Suprapubic skin (tissue), 4 donors: ENCODE results near the gene PRR7.

ENCODE experiments used
- POLR2A ChIP-seq, 2 donors: fragments of 450-650 bp; IDR thresholded peaks; one replicate each; pipeline ENCODE4 v1.6.1; 2017; ENCODE audit warnings: antibody characterized with exemption in 2 of 2, mild to moderate bottlenecking in 2 of 2, moderate library complexity in 2 of 2
- POLR2AphosphoS5 ChIP-seq, 3 donors: sonication (generic); formaldehyde crosslinking; IDR thresholded peaks; one replicate each; pipeline ENCODE4 v1.6.1; 2017; ENCODE audit warnings: antibody characterized with exemption in 3 of 3
- TF ChIP-seq, protein P1 (sequence below), 2 donors: fragments of 200-600 bp in 1 of 2; fragments of 450-650 bp in 1 of 2; sonication (generic) in 1 of 2; IDR thresholded peaks; one replicate each; pipeline ENCODE4 v1.5.1; 2016 to 2019; ENCODE audit warnings: antibody characterized with exemption in 2 of 2, mild to moderate bottlenecking in 1 of 2, moderate library complexity in 1 of 2

DNA sequence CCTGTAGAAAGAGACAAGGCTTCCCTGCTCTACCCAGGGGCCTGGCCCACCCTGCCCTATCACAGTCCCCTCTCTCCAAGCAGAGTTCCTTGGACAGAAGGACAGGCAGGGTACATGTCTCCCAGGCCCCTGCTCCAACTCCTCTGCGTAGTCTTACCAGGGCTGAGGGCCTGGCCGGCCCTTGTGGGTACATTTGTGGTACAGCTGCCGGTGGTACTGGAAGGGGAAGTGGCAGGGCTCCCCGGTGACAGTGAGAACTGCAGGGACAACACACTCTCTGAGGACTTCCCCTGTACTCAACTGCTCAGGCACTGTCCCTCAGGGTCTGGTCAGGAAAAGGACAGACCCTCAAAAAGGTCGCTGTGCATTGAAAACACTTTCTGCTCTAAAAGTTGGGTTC, 40.8 kb upstream of the PRR7 start:
- TF ChIP-seq POLR2A (IDR thresholded peaks at IDR 0.05) (no peak), POLR2AphosphoS5 (IDR thresholded peaks at IDR 0.05) (no peak)
- TF ChIP-seq, protein P1, sequence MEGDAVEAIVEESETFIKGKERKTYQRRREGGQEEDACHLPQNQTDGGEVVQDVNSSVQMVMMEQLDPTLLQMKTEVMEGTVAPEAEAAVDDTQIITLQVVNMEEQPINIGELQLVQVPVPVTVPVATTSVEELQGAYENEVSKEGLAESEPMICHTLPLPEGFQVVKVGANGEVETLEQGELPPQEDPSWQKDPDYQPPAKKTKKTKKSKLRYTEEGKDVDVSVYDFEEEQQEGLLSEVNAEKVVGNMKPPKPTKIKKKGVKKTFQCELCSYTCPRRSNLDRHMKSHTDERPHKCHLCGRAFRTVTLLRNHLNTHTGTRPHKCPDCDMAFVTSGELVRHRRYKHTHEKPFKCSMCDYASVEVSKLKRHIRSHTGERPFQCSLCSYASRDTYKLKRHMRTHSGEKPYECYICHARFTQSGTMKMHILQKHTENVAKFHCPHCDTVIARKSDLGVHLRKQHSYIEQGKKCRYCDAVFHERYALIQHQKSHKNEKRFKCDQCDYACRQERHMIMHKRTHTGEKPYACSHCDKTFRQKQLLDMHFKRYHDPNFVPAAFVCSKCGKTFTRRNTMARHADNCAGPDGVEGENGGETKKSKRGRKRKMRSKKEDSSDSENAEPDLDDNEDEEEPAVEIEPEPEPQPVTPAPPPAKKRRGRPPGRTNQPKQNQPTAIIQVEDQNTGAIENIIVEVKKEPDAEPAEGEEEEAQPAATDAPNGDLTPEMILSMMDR (IDR thresholded peaks at IDR 0.05) = no peak
